CD4-positive, alpha-beta T cell (primary cell): ENCODE data around the gene DOCK4. TPM values are rescaled to one million over a fixed set of nuclear protein-coding genes. Genes with fewer than 3 reads are reported as not detected.

Experiments used
- ATAC-seq: fragments of 200-7000 bp; cut with Tn5 transposase; one replicate; pipeline ENCODE4 v1.10.0; 2022; ENCODE audit warnings: mild to moderate bottlenecking; ENCODE audit not compliant: poor library complexity
- CTCF ChIA-PET: fragments of 350-600 bp; sonication (Branson Sonifier 250); formaldehyde crosslinking; loops from one replicate; lab custom pipeline; 2021; ENCODE audit warnings: antibody characterized with exemption, inconsistent platforms; lab: Charles Lee
- POLR2A ChIA-PET: fragments of 350-600 bp; sonication (Branson Sonifier 250); formaldehyde crosslinking; loops from one replicate; lab custom pipeline; 2021; ENCODE audit warnings: antibody characterized with exemption, inconsistent platforms; lab: Charles Lee
- DNase-seq, 14 experiments: peaks; one replicate each; pipeline ENCODE4 v3.0.0-alpha.2; 2013 to 2020; ENCODE audit warnings: mixed read lengths in 2 of 14
- H3K27ac ChIP-seq, 2 donors: one replicate each; pipeline versions ENCODE4 v1.5.1 to v1.7.0; 2013; ENCODE audit warnings: low read length in 2 of 2, low read depth in 1 of 2, mild to moderate bottlenecking in 1 of 2
- H3K27me3 ChIP-seq, 2 experiments: 1 replicate in 1 of 2; 2 replicates in 1 of 2; pipeline versions ENCODE4 v1.6.1 to v1.7.0; 2013; ENCODE audit warnings: low read length in 2 of 2, control low read depth in 1 of 2, mild to moderate bottlenecking in 1 of 2, moderate library complexity in 1 of 2; ENCODE audit not compliant: insufficient read depth in 2 of 2, control insufficient read depth in 1 of 2
- H3K36me3 ChIP-seq: one replicate; pipeline ENCODE4 v1.6.1; 2013; ENCODE audit warnings: low read length, control low read depth; ENCODE audit not compliant: insufficient read depth
- H3K4me1 ChIP-seq: one replicate; pipeline ENCODE4 v1.6.1; 2013; ENCODE audit warnings: low read length, control low read depth; ENCODE audit not compliant: insufficient read depth
- H3K4me3 ChIP-seq: one replicate; pipeline ENCODE4 v1.5.1; 2013; ENCODE audit warnings: mild to moderate bottlenecking, low read length, moderate library complexity
- H3K9me3 ChIP-seq, 2 experiments: 1 replicate in 1 of 2; 2 replicates in 1 of 2; pipeline versions ENCODE4 v1.6.1 to v1.7.0; 2013; ENCODE audit warnings: low read length in 2 of 2, mild to moderate bottlenecking in 2 of 2, control low read depth in 1 of 2, moderate library complexity in 1 of 2; ENCODE audit not compliant: control insufficient read depth in 1 of 2, insufficient read depth in 1 of 2
- H3K27ac Mint-ChIP-seq: one replicate; pipeline ENCODE4 v1.8.0; 2020; ENCODE audit warnings: mixed read lengths
- H3K27me3 Mint-ChIP-seq: one replicate; pipeline ENCODE4 v1.8.0; 2021; ENCODE audit warnings: mixed read lengths
- H3K36me3 Mint-ChIP-seq: one replicate; pipeline ENCODE4 v1.8.0; 2021; ENCODE audit warnings: low read depth, mixed read lengths
- H3K4me1 Mint-ChIP-seq: one replicate; pipeline ENCODE4 v1.8.0; 2021; ENCODE audit warnings: low read depth, mixed read lengths
- H3K4me3 Mint-ChIP-seq: one replicate; pipeline ENCODE4 v1.8.0; 2020; ENCODE audit warnings: mild to moderate bottlenecking, mixed read lengths
- H3K9me3 Mint-ChIP-seq: one replicate; pipeline ENCODE4 v1.8.0; 2020; ENCODE audit warnings: mixed read lengths
- intact Hi-C, 2 experiments: fragments of 100-400 bp; cut with DNase I in 1 of 2; cut with micrococcal nuclease in 1 of 2; formaldehyde crosslinking; loops; one replicate each; pipeline versions ENCODE4 v1.15.1 to v1.9.0; 2023 to 2025; cut with DNase I, micrococcal nuclease
- total RNA-seq, 174 experiments: library from RNA in 2 of 174; stranded (reverse) in 2 of 174; gene quantifications; one replicate each; pipeline ENCODE4 v1.2.3 and lab custom pipeline; 2021 to 2026
- TF ChIP-seq, protein P1 (sequence below): fragments of 200-600 bp; IDR thresholded peaks from one replicate; pipeline ENCODE4 v1.8.0; 2022; ENCODE audit warnings: antibody characterized with exemption, mild to moderate bottlenecking

Gene DOCK4
- total RNA-seq, 2 experiments from 2014 or later = 0.31 to 0.38 TPM

GRCh38 chr7:111833466-111833865 is 372.7 kb downstream of the DOCK4 start:
- Histone ChIP-seq H3K9me3 (no peaks in the 10 kb centered on the region), H3K4me3 (no peak overlapping the region), H3K27ac (no peak overlapping the region), H3K27me3 (no peaks in the 10 kb centered on the region), H3K36me3 (no peaks in the 10 kb centered on the region), H3K4me1 (no peaks in the 10 kb centered on the region)
- Mint-ChIP-seq H3K27ac (no peak overlapping the region), H3K4me3 (no peak overlapping the region), H3K4me1 (no peaks in the 10 kb centered on the region), H3K9me3 (no peaks in the 10 kb centered on the region), H3K27me3 (peaks cover 4% of the 10 kb centered on the region), H3K36me3 (no peaks in the 10 kb centered on the region)
- no peak for DNase-seq
- ChIA-PET CTCF (no interaction called here), POLR2A (no interaction called here)
- TF ChIP-seq, protein P1, sequence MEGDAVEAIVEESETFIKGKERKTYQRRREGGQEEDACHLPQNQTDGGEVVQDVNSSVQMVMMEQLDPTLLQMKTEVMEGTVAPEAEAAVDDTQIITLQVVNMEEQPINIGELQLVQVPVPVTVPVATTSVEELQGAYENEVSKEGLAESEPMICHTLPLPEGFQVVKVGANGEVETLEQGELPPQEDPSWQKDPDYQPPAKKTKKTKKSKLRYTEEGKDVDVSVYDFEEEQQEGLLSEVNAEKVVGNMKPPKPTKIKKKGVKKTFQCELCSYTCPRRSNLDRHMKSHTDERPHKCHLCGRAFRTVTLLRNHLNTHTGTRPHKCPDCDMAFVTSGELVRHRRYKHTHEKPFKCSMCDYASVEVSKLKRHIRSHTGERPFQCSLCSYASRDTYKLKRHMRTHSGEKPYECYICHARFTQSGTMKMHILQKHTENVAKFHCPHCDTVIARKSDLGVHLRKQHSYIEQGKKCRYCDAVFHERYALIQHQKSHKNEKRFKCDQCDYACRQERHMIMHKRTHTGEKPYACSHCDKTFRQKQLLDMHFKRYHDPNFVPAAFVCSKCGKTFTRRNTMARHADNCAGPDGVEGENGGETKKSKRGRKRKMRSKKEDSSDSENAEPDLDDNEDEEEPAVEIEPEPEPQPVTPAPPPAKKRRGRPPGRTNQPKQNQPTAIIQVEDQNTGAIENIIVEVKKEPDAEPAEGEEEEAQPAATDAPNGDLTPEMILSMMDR = no peak
- intact Hi-C loops = no loop called here
- ATAC-seq = no peak

DNA sequence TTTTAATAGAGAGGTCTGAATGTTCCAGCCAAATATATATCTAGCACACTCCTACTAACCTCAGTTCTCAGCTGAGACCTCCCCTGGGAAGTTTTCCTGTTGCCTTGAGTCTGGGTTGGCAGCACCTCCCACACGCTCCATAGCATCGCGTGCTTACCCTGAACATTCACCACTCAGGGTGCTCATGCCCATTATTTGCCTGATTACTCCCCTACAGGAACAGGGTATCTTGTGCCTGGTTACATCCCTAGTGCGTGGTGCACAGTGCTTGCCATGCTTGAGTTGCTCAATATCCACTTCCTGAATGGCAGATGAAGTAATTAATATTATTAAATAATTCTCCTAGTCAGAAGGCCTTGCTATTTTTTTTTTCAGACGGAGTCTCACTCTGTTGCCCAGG is 374.0 kb downstream of the DOCK4 start:
- H3K9me3 ChIP-seq = no peaks in the 10 kb centered on the region
- no peaks in the 10 kb centered on the region for H3K4me1 Mint-ChIP-seq
- H3K9me3 Mint-ChIP-seq = no peaks in the 10 kb centered on the region
- no peak overlapping the region for H3K4me3 ChIP-seq
- H3K27me3 Mint-ChIP-seq = peaks cover 4% of the 10 kb centered on the region
- intact Hi-C loops = no loop called here
- POLR2A ChIA-PET = no interaction called here
- no peaks in the 10 kb centered on the region for H3K27me3 ChIP-seq
- ATAC-seq = no peak
- H3K36me3 Mint-ChIP-seq = no peaks in the 10 kb centered on the region
- H3K36me3 ChIP-seq = no peaks in the 10 kb centered on the region
- CTCF ChIA-PET = no interaction called here
- no peak overlapping the region for H3K27ac Mint-ChIP-seq
- H3K27ac ChIP-seq = no peak overlapping the region
- no peak for DNase-seq
- no peaks in the 10 kb centered on the region for H3K4me1 ChIP-seq
- TF ChIP-seq, protein P1 = no peak
- H3K4me3 Mint-ChIP-seq = no peak overlapping the region

- CTCF ChIA-PET = no interaction called here
- H3K4me3 ChIP-seq = no peak overlapping the region
- Mint-ChIP-seq H3K36me3 (no peaks in the 10 kb centered on the region), H3K4me1 (no peaks in the 10 kb centered on the region), H3K4me3 (no peak overlapping the region), H3K27ac (no peak overlapping the region), H3K9me3 (no peaks in the 10 kb centered on the region), H3K27me3 (peaks cover 2% of the 10 kb centered on the region)
- no peaks in the 10 kb centered on the region for H3K27me3 ChIP-seq
- ATAC-seq (no peak), DNase-seq (no peak)
- no peaks in the 10 kb centered on the region for H3K4me1 ChIP-seq
- TF ChIP-seq, protein P1 = no peak
- H3K27ac ChIP-seq = no peak overlapping the region
- POLR2A ChIA-PET = no interaction called here
- H3K36me3 ChIP-seq = no peaks in the 10 kb centered on the region
- H3K9me3 ChIP-seq = no peaks in the 10 kb centered on the region
- intact Hi-C loops = no loop called here
Observed at GRCh38 chr7:111829221-111829620, 377.0 kb downstream of the DOCK4 start.
